ENCODE data around the gene NLRP1.

Gene NLRP1

GRCh38 chr17:5595831-5596230 is 11.5 kb upstream of the NLRP1 start:
- no peak overlapping the region for H3K4me3 ChIP-seq (ENCODE audit: control insufficient read depth, low read depth, low read length)
- DNase-seq (ENCODE audit: low read depth): no peak
- TF ChIP-seq CTCF (IDR thresholded peaks at IDR 0.05; ENCODE audit: control insufficient read depth, insufficient read depth, low read depth, low read length, missing control alignments): no peak

GRCh38 chr17:5592382-5592781 is 8.1 kb upstream of the NLRP1 start:
- no peak overlapping the region for H3K4me3 ChIP-seq (ENCODE audit: control insufficient read depth, low read depth, low read length)
- DNase-seq (ENCODE audit: low read depth): no peak
- TF ChIP-seq CTCF (IDR thresholded peaks at IDR 0.05; ENCODE audit: control insufficient read depth, insufficient read depth, low read depth, low read length, missing control alignments): peak; percentile 41

- no peak overlapping the region for H3K4me3 ChIP-seq (ENCODE audit: control insufficient read depth, low read depth, low read length)
- no peak for DNase-seq (ENCODE audit: low read depth)
- no peak for TF ChIP-seq CTCF (IDR thresholded peaks at IDR 0.05; ENCODE audit: control insufficient read depth, insufficient read depth, low read depth, low read length, missing control alignments)
Observed at GRCh38 chr17:5591966-5592365, 7.7 kb upstream of the NLRP1 start.

- no peak for TF ChIP-seq CTCF (IDR thresholded peaks at IDR 0.05; ENCODE audit: control insufficient read depth, insufficient read depth, low read depth, low read length, missing control alignments)
- no peak for DNase-seq (ENCODE audit: low read depth)
- H3K4me3 ChIP-seq (ENCODE audit: control insufficient read depth, low read depth, low read length): no peak overlapping the region
Observed at GRCh38 chr17:5588584-5588983, 4.3 kb upstream of the NLRP1 start.

GRCh38 chr17:5587438-5588032 is 3.2 kb upstream of the NLRP1 start:
- H3K4me3 ChIP-seq (ENCODE audit: control insufficient read depth, low read depth, low read length): no peak overlapping the region
- peak; percentile 21 for DNase-seq (ENCODE audit: low read depth)
- TF ChIP-seq CTCF (IDR thresholded peaks at IDR 0.05; ENCODE audit: control insufficient read depth, insufficient read depth, low read depth, low read length, missing control alignments): peak; percentile 84

GRCh38 chr17:5585836-5586521 is 1.7 kb upstream of the NLRP1 start:
- DNase-seq (ENCODE audit: low read depth): no peak
- TF ChIP-seq CTCF (IDR thresholded peaks at IDR 0.05; ENCODE audit: control insufficient read depth, insufficient read depth, low read depth, low read length, missing control alignments): no peak
- no peak overlapping the region for H3K4me3 ChIP-seq (ENCODE audit: control insufficient read depth, low read depth, low read length)

All from AG09309 (cell line).